ENCODE measurements around the gene NTRK1. TPM values are rescaled to one million over a fixed set of nuclear protein-coding genes. Genes with fewer than 3 reads are reported as not detected.

The NTRK1 gene
- polyA plus RNA-seq, 1 of the 3 experiments (the other 2 are of a cell fraction): 0.97 TPM

DNA sequence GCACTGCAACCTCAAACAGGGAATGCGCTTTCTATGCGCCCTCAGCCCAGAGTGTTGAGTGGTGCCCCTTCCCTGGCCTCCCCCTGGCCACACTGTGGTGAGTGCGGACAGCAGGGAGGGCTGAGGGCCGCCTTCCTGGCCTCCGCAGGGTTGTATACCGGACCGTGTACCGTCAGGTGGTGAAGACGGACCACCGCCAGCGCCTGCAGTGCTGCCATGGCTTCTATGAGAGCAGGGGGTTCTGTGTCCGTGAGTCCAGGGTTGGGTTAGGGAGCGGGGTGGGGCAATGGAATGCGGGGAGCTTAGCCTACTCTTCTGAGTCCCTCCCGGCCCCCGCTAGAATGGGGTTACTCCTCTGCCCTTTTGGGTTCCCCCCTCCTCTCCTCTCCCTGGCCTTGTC is 44.5 kb downstream of the NTRK1 start:
- no peak overlapping the region for H3K27ac ChIP-seq (ENCODE audit: low read depth in 2 of 2, low read length in 1 of 2)
- POLR2A ChIA-PET: no interaction called here
- no peaks in the 10 kb centered on the region for H3K9me2 ChIP-seq
- no peak overlapping the region for H3K4me2 ChIP-seq
- H2AFZ ChIP-seq (ENCODE audit: low read depth): no peak overlapping the region
- TF ChIP-seq EP300 (IDR thresholded peaks at IDR 0.05; ENCODE audit: borderline replicate concordance in 1 of 2, low read depth in 1 of 2, low read length in 1 of 2) (no peak), FOXM1 (IDR thresholded peaks at IDR 0.05; ENCODE audit: low read depth) (no peak), SMC3 (IDR thresholded peaks at IDR 0.05; ENCODE audit: low read depth, low read length) (no peak), TCF12 (IDR thresholded peaks at IDR 0.05) (no peak), TAF1 (IDR thresholded peaks at IDR 0.05; ENCODE audit: borderline replicate concordance, low read depth, low read length) (no peak), MEF2A (IDR thresholded peaks at IDR 0.05; ENCODE audit: borderline replicate concordance, low read depth) (no peak), EZH2phosphoT487 (IDR thresholded peaks at IDR 0.05; ENCODE audit: borderline replicate concordance, low read depth) (no peak), PBX3 (IDR thresholded peaks at IDR 0.05) (no peak), RFX5 (IDR thresholded peaks at IDR 0.05; ENCODE audit: low read length) (no peak), MAX (IDR thresholded peaks at IDR 0.05; ENCODE audit: low read depth) (no peak), GABPA (IDR thresholded peaks at IDR 0.05; ENCODE audit: low read depth) (no peak), POLR2AphosphoS5 (IDR thresholded peaks at IDR 0.05; ENCODE audit: low read depth, low read length) (no peak), CHD2 (IDR thresholded peaks at IDR 0.05; ENCODE audit: low read length, partially characterized antibody) (no peak), RAD21 (IDR thresholded peaks at IDR 0.05; ENCODE audit: low read length) (no peak), FOSL2 (IDR thresholded peaks at IDR 0.05; ENCODE audit: borderline replicate concordance, low read depth) (no peak), NRF1 (IDR thresholded peaks at IDR 0.05; ENCODE audit: low read depth, low read length) (no peak), RXRA (IDR thresholded peaks at IDR 0.05; ENCODE audit: borderline replicate concordance, low read depth) (no peak)
- TF ChIP-seq, protein P1, sequence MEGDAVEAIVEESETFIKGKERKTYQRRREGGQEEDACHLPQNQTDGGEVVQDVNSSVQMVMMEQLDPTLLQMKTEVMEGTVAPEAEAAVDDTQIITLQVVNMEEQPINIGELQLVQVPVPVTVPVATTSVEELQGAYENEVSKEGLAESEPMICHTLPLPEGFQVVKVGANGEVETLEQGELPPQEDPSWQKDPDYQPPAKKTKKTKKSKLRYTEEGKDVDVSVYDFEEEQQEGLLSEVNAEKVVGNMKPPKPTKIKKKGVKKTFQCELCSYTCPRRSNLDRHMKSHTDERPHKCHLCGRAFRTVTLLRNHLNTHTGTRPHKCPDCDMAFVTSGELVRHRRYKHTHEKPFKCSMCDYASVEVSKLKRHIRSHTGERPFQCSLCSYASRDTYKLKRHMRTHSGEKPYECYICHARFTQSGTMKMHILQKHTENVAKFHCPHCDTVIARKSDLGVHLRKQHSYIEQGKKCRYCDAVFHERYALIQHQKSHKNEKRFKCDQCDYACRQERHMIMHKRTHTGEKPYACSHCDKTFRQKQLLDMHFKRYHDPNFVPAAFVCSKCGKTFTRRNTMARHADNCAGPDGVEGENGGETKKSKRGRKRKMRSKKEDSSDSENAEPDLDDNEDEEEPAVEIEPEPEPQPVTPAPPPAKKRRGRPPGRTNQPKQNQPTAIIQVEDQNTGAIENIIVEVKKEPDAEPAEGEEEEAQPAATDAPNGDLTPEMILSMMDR (IDR thresholded peaks at IDR 0.05): no peak
- TF ChIP-seq, protein P2, sequence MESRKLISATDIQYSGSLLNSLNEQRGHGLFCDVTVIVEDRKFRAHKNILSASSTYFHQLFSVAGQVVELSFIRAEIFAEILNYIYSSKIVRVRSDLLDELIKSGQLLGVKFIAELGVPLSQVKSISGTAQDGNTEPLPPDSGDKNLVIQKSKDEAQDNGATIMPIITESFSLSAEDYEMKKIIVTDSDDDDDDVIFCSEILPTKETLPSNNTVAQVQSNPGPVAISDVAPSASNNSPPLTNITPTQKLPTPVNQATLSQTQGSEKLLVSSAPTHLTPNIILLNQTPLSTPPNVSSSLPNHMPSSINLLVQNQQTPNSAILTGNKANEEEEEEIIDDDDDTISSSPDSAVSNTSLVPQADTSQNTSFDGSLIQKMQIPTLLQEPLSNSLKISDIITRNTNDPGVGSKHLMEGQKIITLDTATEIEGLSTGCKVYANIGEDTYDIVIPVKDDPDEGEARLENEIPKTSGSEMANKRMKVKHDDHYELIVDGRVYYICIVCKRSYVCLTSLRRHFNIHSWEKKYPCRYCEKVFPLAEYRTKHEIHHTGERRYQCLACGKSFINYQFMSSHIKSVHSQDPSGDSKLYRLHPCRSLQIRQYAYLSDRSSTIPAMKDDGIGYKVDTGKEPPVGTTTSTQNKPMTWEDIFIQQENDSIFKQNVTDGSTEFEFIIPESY (IDR thresholded peaks at IDR 0.05; ENCODE audit: borderline replicate concordance, low read depth): no peak
- TF ChIP-seq, protein P3, sequence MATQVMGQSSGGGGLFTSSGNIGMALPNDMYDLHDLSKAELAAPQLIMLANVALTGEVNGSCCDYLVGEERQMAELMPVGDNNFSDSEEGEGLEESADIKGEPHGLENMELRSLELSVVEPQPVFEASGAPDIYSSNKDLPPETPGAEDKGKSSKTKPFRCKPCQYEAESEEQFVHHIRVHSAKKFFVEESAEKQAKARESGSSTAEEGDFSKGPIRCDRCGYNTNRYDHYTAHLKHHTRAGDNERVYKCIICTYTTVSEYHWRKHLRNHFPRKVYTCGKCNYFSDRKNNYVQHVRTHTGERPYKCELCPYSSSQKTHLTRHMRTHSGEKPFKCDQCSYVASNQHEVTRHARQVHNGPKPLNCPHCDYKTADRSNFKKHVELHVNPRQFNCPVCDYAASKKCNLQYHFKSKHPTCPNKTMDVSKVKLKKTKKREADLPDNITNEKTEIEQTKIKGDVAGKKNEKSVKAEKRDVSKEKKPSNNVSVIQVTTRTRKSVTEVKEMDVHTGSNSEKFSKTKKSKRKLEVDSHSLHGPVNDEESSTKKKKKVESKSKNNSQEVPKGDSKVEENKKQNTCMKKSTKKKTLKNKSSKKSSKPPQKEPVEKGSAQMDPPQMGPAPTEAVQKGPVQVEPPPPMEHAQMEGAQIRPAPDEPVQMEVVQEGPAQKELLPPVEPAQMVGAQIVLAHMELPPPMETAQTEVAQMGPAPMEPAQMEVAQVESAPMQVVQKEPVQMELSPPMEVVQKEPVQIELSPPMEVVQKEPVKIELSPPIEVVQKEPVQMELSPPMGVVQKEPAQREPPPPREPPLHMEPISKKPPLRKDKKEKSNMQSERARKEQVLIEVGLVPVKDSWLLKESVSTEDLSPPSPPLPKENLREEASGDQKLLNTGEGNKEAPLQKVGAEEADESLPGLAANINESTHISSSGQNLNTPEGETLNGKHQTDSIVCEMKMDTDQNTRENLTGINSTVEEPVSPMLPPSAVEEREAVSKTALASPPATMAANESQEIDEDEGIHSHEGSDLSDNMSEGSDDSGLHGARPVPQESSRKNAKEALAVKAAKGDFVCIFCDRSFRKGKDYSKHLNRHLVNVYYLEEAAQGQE (IDR thresholded peaks at IDR 0.05; ENCODE audit: low read depth, low read length): no peak
- no peak overlapping the region for H3K9ac ChIP-seq
- no peaks in the 10 kb centered on the region for H3K27me3 ChIP-seq (ENCODE audit: insufficient read depth)
- no peaks in the 10 kb centered on the region for H3K9me3 ChIP-seq
- 92% methylated on average over 14 of the region's 16 CpGs for WGBS (ENCODE audit: low lambda C conversion rate)
- H3K79me2 ChIP-seq (ENCODE audit: insufficient read depth): no peaks in the 10 kb centered on the region
- no peaks in the 10 kb centered on the region for H3F3A ChIP-seq (replicated peaks; ENCODE audit: insufficient read depth)
- no peak for DNase-seq
- no peaks in the 10 kb centered on the region for H4K20me1 ChIP-seq (ENCODE audit: insufficient read depth)
- H3K36me3 ChIP-seq (replicated peaks in 1 of 2; ENCODE audit: control insufficient read depth in 1 of 2, insufficient read depth in 2 of 2, low read length in 1 of 2): no peaks in the 10 kb centered on the region
- CTCF ChIA-PET: interaction anchor here (3.1 kb wide), 1 partner anchor 22 kb away, joined by 21 read pairs; no protein-coding TSS in a partner anchor
- no peak overlapping the region for H3K4me3 ChIP-seq (ENCODE audit: low read depth in 2 of 2, low read length in 1 of 2)
- peaks cover 0 to 12% of the 10 kb centered on the region in 2 experiments; a peak in 1 of 4 replicates for H3K4me1 ChIP-seq (ENCODE audit: control insufficient read depth in 1 of 2, insufficient read depth in 2 of 2, low read depth in 1 of 2, low read length in 1 of 2)
